H54 (cell line): ENCODE results near the gene PCBP3.

Experiments
- DNase-seq: peaks from one replicate; pipeline ENCODE4 v3.0.0; 2011; ENCODE audit warnings: low spot score, mixed read lengths; ENCODE audit not compliant: insufficient read length
- FAIRE-seq: peaks from 3 replicates; lab custom pipeline; 2011; peaks lifted over from hg19 to GRCh38; lab: Jason Lieb, UNC
- POLR2A ChIP-seq: IDR thresholded peaks from 2 replicates; pipeline ENCODE4 v1.6.1; 2011; ENCODE audit warnings: low read depth, mild to moderate bottlenecking, low read length

PCBP3 gene

GRCh38 chr21:45779226-45779625 is 135.7 kb downstream of the PCBP3 start:
- no peak for TF ChIP-seq POLR2A
- FAIRE-seq = no peak
- no peak for DNase-seq

GRCh38 chr21:45780647-45781046 is 137.1 kb downstream of the PCBP3 start:
- no peak for TF ChIP-seq POLR2A
- no peak for FAIRE-seq
- no peak for DNase-seq

- DNase-seq (no peak), FAIRE-seq (no peak)
- TF ChIP-seq POLR2A = no peak
Observed at GRCh38 chr21:45781741-45782140, 138.2 kb downstream of the PCBP3 start.

GRCh38 chr21:45786660-45787059 is 143.1 kb downstream of the PCBP3 start:
- FAIRE-seq (no peak), DNase-seq (no peak)
- no peak for TF ChIP-seq POLR2A

- DNase-seq (no peak), FAIRE-seq (no peak)
- TF ChIP-seq POLR2A = no peak
Observed at GRCh38 chr21:45787371-45787770, 143.8 kb downstream of the PCBP3 start.

- DNase-seq (no peak), FAIRE-seq (no peak)
- no peak for TF ChIP-seq POLR2A
Observed at GRCh38 chr21:45788198-45788597, 144.7 kb downstream of the PCBP3 start.

- no peak for DNase-seq
- TF ChIP-seq POLR2A = no peak
- no peak for FAIRE-seq
Observed at GRCh38 chr21:45788637-45789506, 145.3 kb downstream of the PCBP3 start.

GRCh38 chr21:45790427-45790826 is 146.9 kb downstream of the PCBP3 start:
- FAIRE-seq = no peak
- DNase-seq = no peak
- no peak for TF ChIP-seq POLR2A

- DNase-seq = no peak
- FAIRE-seq = no peak
- no peak for TF ChIP-seq POLR2A
Observed at GRCh38 chr21:45791562-45792418, 148.3 kb downstream of the PCBP3 start.

GRCh38 chr21:45792682-45793383 is 149.3 kb downstream of the PCBP3 start:
- FAIRE-seq = no peak
- DNase-seq = no peak
- TF ChIP-seq POLR2A = no peak

GRCh38 chr21:45794027-45794426 is 150.5 kb downstream of the PCBP3 start:
- TF ChIP-seq POLR2A = no peak
- DNase-seq (no peak), FAIRE-seq (no peak)

- no peak for DNase-seq
- FAIRE-seq = no peak
- no peak for TF ChIP-seq POLR2A
Observed at GRCh38 chr21:45796003-45796402, 152.5 kb downstream of the PCBP3 start.

GRCh38 chr21:45797338-45797737 is 153.8 kb downstream of the PCBP3 start:
- DNase-seq (no peak), FAIRE-seq (no peak)
- no peak for TF ChIP-seq POLR2A
